ENCODE measurements around the gene PTPRT.

GRCh38 chr20:42183147-42183546, 1006.6 kb downstream of the PTPRT start:
- no peak for TF ChIP-seq CTCF (IDR thresholded peaks at IDR 0.05)
- no peak for TF ChIP-seq POLR2AphosphoS5 (IDR thresholded peaks at IDR 0.05)
- TF ChIP-seq POLR2A (IDR thresholded peaks at IDR 0.05): no peak

All from breast epithelium (tissue), 3 donors.